Testis (tissue), 2 donors: ENCODE data around the gene PLXDC1.
"Not testable (repeated sequence)": the region's sequence is repeated elsewhere in the genome, so short reads cannot be mapped to it uniquely, and the experiment has no call there.

Experiments
- POLR2A ChIP-seq: fragments of 450-650 bp; IDR thresholded peaks from one replicate; pipeline ENCODE4 v1.6.1; 2017; ENCODE audit warnings: antibody characterized with exemption, mild to moderate bottlenecking, moderate library complexity
- TF ChIP-seq, protein P1 (sequence below), 3 experiments: fragments of 450-650 bp in 2 of 3; fragments of 200-600 bp in 1 of 3; sonication (generic) in 1 of 3; IDR thresholded peaks; one replicate each; pipeline ENCODE4 v1.5.1; 2016 to 2019; ENCODE audit warnings: antibody characterized with exemption in 3 of 3, mild to moderate bottlenecking in 2 of 3, moderate library complexity in 1 of 3

DNA sequence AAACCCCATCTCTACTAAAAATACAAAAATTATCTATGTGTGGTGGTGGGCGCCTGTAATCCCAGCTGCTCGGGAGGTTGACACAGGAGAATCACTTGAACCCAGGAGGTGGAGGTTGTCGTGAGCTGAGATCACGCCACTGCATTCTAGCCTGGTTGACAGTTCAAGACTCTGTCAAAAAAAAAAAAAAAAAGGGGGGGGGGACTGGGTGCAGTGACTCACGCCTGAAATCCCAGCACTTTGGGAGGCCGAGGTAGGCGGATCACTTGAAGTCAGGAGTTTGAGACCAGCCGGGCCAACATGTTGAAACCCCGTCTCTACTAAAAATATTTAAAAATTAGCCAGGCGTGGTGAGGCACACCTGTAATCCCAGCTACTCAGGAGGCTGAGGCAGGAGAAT lies 29.5 kb downstream of the PLXDC1 start:
- TF ChIP-seq, protein P1, sequence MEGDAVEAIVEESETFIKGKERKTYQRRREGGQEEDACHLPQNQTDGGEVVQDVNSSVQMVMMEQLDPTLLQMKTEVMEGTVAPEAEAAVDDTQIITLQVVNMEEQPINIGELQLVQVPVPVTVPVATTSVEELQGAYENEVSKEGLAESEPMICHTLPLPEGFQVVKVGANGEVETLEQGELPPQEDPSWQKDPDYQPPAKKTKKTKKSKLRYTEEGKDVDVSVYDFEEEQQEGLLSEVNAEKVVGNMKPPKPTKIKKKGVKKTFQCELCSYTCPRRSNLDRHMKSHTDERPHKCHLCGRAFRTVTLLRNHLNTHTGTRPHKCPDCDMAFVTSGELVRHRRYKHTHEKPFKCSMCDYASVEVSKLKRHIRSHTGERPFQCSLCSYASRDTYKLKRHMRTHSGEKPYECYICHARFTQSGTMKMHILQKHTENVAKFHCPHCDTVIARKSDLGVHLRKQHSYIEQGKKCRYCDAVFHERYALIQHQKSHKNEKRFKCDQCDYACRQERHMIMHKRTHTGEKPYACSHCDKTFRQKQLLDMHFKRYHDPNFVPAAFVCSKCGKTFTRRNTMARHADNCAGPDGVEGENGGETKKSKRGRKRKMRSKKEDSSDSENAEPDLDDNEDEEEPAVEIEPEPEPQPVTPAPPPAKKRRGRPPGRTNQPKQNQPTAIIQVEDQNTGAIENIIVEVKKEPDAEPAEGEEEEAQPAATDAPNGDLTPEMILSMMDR (IDR thresholded peaks at IDR 0.05): not testable (repeated sequence)
- not testable (repeated sequence) for TF ChIP-seq POLR2A
